Panc1 (cell line): Measurements from ENCODE around the gene PLCB4.

Experiments used
- POLR2AphosphoS5 ChIP-seq: IDR thresholded peaks from 2 replicates; pipeline ENCODE4 v1.6.1; 2012; ENCODE audit warnings: mild to moderate bottlenecking, low read depth, low read length, moderate library complexity
- SIN3A ChIP-seq: IDR thresholded peaks from 2 replicates; pipeline ENCODE4 v1.6.1; 2012; ENCODE audit warnings: low read depth, mild to moderate bottlenecking, low read length, moderate library complexity, borderline replicate concordance; ENCODE audit not compliant: insufficient read depth
- TCF7L2 ChIP-seq: IDR thresholded peaks from 2 replicates; pipeline ENCODE4 v1.6.1; 2011; ENCODE audit warnings: mild to moderate bottlenecking, low read depth, low read length, inconsistent platforms
- TF ChIP-seq, protein P1 (sequence below): fragments of 450-650 bp; IDR thresholded peaks from 2 replicates; pipeline ENCODE4 v1.5.1; 2017; ENCODE audit warnings: mild to moderate bottlenecking
- TF ChIP-seq, protein P2 (sequence below), 2 experiments: IDR thresholded peaks; 2 replicates each; pipeline ENCODE4 v1.6.1; 2011 to 2012; ENCODE audit warnings: low read depth in 2 of 2, control low read depth in 1 of 2, low read length in 1 of 2, mild to moderate bottlenecking in 1 of 2, moderate library complexity in 1 of 2; ENCODE audit not compliant: insufficient read depth in 1 of 2

DNA sequence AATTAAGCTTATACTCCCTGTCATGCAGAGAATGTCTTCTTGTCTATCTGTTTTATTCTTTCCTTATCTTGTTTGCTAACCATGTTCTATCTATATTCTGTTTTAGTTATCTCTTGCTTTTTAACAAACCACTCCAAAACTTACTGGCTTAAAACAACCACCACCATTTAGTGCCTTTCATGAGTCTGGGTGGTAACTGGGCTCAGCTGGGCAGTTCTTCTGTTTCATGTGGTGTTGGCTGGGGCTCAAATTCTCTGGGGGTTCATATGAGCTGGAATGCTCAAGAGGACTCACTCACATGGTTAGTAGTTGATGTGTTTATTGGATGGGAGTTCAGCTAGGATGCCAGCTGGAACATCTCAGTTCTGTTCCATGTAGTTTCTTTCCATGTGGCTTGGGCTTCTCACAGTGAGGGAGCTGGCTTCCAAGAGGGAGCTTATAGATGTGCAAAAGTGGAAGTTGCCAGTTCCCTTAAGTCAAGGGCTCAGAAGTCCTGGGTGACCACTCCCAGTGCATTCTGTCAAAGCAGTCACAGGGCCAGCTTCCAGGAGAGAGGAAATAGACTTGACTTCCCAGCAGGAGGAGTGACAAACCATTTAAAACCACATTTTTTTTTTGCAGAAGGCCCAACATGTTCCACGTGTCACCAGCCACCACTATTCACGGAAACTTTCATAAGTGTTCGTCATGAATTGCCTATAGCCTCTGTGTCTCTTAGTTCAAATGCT, 70.4 kb downstream of the PLCB4 start:
- TF ChIP-seq, protein P1, sequence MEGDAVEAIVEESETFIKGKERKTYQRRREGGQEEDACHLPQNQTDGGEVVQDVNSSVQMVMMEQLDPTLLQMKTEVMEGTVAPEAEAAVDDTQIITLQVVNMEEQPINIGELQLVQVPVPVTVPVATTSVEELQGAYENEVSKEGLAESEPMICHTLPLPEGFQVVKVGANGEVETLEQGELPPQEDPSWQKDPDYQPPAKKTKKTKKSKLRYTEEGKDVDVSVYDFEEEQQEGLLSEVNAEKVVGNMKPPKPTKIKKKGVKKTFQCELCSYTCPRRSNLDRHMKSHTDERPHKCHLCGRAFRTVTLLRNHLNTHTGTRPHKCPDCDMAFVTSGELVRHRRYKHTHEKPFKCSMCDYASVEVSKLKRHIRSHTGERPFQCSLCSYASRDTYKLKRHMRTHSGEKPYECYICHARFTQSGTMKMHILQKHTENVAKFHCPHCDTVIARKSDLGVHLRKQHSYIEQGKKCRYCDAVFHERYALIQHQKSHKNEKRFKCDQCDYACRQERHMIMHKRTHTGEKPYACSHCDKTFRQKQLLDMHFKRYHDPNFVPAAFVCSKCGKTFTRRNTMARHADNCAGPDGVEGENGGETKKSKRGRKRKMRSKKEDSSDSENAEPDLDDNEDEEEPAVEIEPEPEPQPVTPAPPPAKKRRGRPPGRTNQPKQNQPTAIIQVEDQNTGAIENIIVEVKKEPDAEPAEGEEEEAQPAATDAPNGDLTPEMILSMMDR = no peak
- TF ChIP-seq, protein P2, sequence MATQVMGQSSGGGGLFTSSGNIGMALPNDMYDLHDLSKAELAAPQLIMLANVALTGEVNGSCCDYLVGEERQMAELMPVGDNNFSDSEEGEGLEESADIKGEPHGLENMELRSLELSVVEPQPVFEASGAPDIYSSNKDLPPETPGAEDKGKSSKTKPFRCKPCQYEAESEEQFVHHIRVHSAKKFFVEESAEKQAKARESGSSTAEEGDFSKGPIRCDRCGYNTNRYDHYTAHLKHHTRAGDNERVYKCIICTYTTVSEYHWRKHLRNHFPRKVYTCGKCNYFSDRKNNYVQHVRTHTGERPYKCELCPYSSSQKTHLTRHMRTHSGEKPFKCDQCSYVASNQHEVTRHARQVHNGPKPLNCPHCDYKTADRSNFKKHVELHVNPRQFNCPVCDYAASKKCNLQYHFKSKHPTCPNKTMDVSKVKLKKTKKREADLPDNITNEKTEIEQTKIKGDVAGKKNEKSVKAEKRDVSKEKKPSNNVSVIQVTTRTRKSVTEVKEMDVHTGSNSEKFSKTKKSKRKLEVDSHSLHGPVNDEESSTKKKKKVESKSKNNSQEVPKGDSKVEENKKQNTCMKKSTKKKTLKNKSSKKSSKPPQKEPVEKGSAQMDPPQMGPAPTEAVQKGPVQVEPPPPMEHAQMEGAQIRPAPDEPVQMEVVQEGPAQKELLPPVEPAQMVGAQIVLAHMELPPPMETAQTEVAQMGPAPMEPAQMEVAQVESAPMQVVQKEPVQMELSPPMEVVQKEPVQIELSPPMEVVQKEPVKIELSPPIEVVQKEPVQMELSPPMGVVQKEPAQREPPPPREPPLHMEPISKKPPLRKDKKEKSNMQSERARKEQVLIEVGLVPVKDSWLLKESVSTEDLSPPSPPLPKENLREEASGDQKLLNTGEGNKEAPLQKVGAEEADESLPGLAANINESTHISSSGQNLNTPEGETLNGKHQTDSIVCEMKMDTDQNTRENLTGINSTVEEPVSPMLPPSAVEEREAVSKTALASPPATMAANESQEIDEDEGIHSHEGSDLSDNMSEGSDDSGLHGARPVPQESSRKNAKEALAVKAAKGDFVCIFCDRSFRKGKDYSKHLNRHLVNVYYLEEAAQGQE (IDR thresholded peaks at IDR 0.05; ENCODE audit: insufficient read depth in 1 of 2, low read depth in 2 of 2, low read length in 1 of 2) = no peak
- TF ChIP-seq POLR2AphosphoS5 = no peak
- no peak for TF ChIP-seq TCF7L2
- TF ChIP-seq SIN3A = no peak
